GM19035 (cell line): ENCODE measurements around the gene CACNA2D3.

Experiments
- ATAC-seq: cut with Tn5 transposase; IDR thresholded peaks from one replicate; pipeline ENCODE4 v1.9.1; 2021; ENCODE audit not compliant: unreplicated experiment

The CACNA2D3 gene

GRCh38 chr3:54827056-54827687, 704.8 kb downstream of the CACNA2D3 start:
- no peak for ATAC-seq

DNA sequence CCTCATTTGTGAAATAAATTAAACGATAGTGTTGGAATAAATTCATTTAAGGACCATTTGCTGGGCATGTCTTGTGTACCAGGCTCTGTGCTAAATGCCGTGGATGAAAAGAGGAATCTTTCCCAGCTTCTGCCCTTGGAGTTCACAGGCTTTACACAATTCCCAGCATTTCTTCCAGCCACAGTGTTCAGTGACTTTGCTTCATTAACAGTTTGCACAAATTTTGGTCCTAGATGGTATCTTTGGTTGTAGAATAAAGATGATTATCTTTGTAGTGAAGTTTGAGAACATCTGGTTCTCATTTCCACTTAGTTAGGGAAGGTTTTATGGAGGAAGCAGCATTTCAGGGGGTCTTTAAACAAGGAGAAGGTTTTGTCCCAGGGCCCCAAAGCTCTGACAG, 705.4 kb downstream of the CACNA2D3 start:
- no peak for ATAC-seq

DNA sequence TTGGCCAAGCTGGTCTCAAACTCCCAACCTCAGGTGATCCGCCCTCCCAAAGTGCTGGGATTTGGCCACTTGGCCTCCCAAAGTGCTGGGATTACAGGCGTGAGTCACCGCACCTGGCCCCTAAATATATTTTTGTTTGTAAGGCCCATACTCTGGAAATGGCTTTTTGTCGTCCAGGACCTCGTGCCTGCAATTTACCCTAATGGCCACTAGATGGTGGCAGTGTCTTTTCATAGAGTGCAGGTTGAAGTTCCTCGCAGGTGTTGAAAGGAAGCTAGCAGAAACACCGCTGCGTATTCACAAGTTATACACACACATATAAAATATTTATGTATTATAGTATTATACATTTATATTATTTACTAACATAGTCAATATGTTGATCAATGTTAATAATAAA, 708.3 kb downstream of the CACNA2D3 start:
- no peak for ATAC-seq

- no peak for ATAC-seq
Measured at GRCh38 chr3:54831112-54831511, 708.8 kb downstream of the CACNA2D3 start.

- no peak for ATAC-seq
Measured at GRCh38 chr3:54832876-54833275, 710.5 kb downstream of the CACNA2D3 start.

GRCh38 chr3:54835701-54836100, 713.3 kb downstream of the CACNA2D3 start:
- no peak for ATAC-seq

DNA sequence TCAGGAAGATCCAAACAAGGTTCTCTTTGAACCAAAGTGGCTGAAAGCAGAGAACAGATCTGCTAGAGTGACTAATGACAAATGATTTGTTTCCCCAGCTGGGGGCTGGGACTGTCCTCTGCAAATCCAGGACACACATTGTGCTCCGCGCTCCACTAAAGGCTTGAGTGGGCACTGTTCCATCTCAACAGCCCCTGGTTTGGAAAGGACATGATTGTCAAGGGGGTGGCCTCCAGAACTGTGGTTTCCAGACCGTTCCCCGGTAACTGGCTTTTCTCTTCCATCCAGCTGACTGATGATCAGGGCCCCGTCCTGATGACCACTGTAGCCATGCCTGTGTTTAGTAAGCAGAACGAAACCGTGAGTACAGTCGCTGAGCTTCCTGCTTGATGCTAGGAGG, 714.5 kb downstream of the CACNA2D3 start:
- ATAC-seq = no peak

- no peak for ATAC-seq
Measured at GRCh38 chr3:54837964-54838363, 715.6 kb downstream of the CACNA2D3 start.

- no peak for ATAC-seq
Measured at GRCh38 chr3:54841471-54841870, 719.1 kb downstream of the CACNA2D3 start.

GRCh38 chr3:54843352-54843751, 721.0 kb downstream of the CACNA2D3 start:
- no peak for ATAC-seq

- no peak for ATAC-seq
Measured at GRCh38 chr3:54844211-54844610, 721.9 kb downstream of the CACNA2D3 start.

GRCh38 chr3:54845011-54845410, 722.7 kb downstream of the CACNA2D3 start:
- ATAC-seq = no peak

GRCh38 chr3:54845551-54845950, 723.2 kb downstream of the CACNA2D3 start:
- no peak for ATAC-seq

- ATAC-seq = no peak
Measured at GRCh38 chr3:54846119-54846518, 723.8 kb downstream of the CACNA2D3 start.

GRCh38 chr3:54847361-54847760, 725.0 kb downstream of the CACNA2D3 start:
- no peak for ATAC-seq

- ATAC-seq = no peak
Measured at GRCh38 chr3:54849360-54849759, 727.0 kb downstream of the CACNA2D3 start.

DNA sequence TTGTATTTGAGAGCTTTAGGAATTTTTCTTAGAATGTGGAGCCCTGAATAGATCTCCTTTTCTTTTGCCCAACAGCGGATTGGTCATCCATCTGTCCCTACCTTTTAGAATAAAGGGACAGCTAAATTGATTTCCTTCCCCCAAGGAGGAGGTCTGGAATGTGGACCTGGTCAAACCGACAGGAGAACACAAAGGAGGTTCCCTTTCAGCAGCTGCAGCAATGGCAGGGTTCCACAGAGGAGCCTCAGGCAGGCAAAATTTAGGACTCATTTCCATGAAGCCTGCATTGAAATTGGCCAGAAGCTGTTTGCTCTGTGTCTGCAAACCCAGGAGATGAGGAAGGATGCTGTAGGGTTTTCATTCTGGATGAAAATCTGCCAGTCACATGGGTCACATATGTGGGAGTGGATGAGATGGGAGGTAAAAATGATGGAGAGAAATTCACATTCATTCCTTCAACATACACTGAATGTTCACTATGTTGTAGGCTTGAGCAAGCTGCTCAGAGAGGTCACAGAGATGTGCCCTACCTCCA, 728.2 kb downstream of the CACNA2D3 start:
- no peak for ATAC-seq

- ATAC-seq = peak; percentile 85
Measured at GRCh38 chr3:54853573-54854404, 731.4 kb downstream of the CACNA2D3 start.

GRCh38 chr3:54856271-54856670, 733.9 kb downstream of the CACNA2D3 start:
- ATAC-seq = no peak

DNA sequence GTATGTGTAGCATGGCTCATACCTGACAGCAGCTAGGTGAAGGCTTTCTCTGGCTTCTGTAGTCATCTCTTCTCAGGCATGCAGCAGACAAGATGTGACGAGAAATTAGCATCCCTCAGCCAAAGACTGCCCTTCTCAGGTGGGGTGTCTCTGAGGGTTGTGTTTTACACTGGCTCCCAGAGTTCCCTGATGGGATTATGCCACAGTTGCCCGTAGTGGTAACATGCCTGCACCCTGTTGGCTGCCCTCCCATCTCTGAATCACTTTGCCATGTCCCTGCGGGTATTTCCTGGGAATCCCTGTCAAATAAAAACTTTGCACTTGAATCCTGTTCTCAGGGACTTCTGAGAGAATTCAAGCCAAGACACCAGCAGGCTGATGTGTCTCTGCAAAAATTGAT, 735.0 kb downstream of the CACNA2D3 start:
- ATAC-seq = no peak

DNA sequence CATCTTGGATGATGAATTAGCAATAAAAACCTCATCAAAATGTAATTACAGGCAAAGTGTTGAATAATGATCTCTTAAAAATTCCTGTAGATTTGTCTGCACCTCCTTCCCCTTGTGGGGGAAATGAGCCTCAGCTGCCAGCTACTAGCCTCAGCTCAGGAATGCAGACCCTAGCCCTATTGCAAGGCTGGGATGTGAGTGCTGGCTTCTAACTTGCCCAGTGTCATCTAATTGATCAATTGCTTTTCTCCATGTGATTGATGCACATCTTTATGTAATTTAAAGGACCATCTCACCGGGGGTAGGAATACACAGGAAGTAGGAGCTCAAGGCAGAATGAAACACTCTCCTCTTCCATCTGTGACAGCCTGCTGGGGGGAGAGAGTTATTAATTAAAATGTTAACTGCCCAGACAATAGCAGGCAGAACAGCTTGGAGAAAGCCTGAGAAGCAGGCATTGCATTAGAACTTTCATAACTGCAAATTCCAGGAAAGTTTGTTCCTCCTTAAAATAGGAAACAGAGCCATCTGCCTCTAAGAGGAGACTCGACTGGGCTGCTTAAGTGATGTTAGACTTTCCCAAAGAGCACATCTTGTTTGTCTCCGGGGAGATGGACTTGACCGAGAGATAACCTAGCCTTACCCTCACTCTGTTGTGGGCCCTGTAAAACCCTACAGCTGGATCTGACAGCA, 735.9 kb downstream of the CACNA2D3 start:
- no peak for ATAC-seq

GRCh38 chr3:54859184-54859583, 736.8 kb downstream of the CACNA2D3 start:
- ATAC-seq = no peak
